H9 (cell line): ENCODE results near the gene ABHD4. TPM values are rescaled to one million over a fixed set of nuclear protein-coding genes. Genes with fewer than 3 reads are reported as not detected.

Source experiments
- DNase-seq: peaks from one replicate; pipeline ENCODE4 v3.0.0-alpha.2; 2017
- H2AFZ ChIP-seq: one replicate; pipeline ENCODE4 v1.6.1; 2013; ENCODE audit warnings: mild to moderate bottlenecking, low read length, control low read depth, moderate library complexity
- H2AK5ac ChIP-seq: 2 replicates; pipeline ENCODE4 v1.6.1; 2013; ENCODE audit warnings: low read length, control low read depth, mixed read lengths; ENCODE audit not compliant: insufficient read length
- H2BK120ac ChIP-seq: one replicate; pipeline ENCODE4 v1.6.1; 2013; ENCODE audit warnings: low read depth, mild to moderate bottlenecking, low read length, control low read depth, inconsistent platforms; ENCODE audit not compliant: poor library complexity, severe bottlenecking
- H2BK12ac ChIP-seq: 2 replicates; pipeline ENCODE4 v1.6.1; 2013; ENCODE audit warnings: low read length, control low read depth, mixed read lengths, low read depth; ENCODE audit not compliant: insufficient read length
- H2BK15ac ChIP-seq: 2 replicates; pipeline ENCODE4 v1.6.1; 2013; ENCODE audit warnings: low read depth, low read length, control low read depth
- H2BK20ac ChIP-seq: one replicate; pipeline ENCODE4 v1.6.1; 2013; ENCODE audit warnings: low read depth, mild to moderate bottlenecking, low read length, control low read depth, inconsistent platforms; ENCODE audit not compliant: poor library complexity, severe bottlenecking
- H2BK5ac ChIP-seq: 2 replicates; pipeline ENCODE4 v1.6.1; 2013; ENCODE audit warnings: low read length, control low read depth, mixed read lengths; ENCODE audit not compliant: insufficient read length
- H3K14ac ChIP-seq: 2 replicates; pipeline ENCODE4 v1.6.1; 2013; ENCODE audit warnings: low read length, control low read depth; ENCODE audit not compliant: insufficient read depth
- H3K18ac ChIP-seq: 2 replicates; pipeline ENCODE4 v1.6.1; 2013; ENCODE audit warnings: low read depth, mild to moderate bottlenecking, mixed read lengths, low read length, control low read depth; ENCODE audit not compliant: insufficient read length
- H3K23ac ChIP-seq: 2 replicates; pipeline ENCODE4 v1.6.1; 2013; ENCODE audit warnings: low read length, control low read depth, mixed read lengths, low read depth; ENCODE audit not compliant: insufficient read length
- H3K23me2 ChIP-seq: 2 replicates; pipeline ENCODE4 v1.6.1; 2013; ENCODE audit warnings: low read depth, mild to moderate bottlenecking, mixed read lengths, low read length, control low read depth; ENCODE audit not compliant: insufficient read length, poor library complexity, severe bottlenecking
- H3K27ac ChIP-seq: 2 replicates; pipeline ENCODE4 v1.5.1; 2013; ENCODE audit warnings: low read length, control low read depth, mixed read lengths, low read depth; ENCODE audit not compliant: insufficient read length
- H3K27me3 ChIP-seq: 2 replicates; pipeline ENCODE4 v1.6.1; 2013; ENCODE audit warnings: low read length, control low read depth, inconsistent platforms; ENCODE audit not compliant: insufficient read depth
- H3K4ac ChIP-seq: 2 replicates; pipeline ENCODE4 v1.6.1; 2013; ENCODE audit warnings: low read depth, mild to moderate bottlenecking, control low read depth, inconsistent platforms, low read length, moderate library complexity
- H3K4me1 ChIP-seq: 2 replicates; pipeline ENCODE4 v1.6.1; 2013; ENCODE audit warnings: low read length, control low read depth, inconsistent platforms; ENCODE audit not compliant: insufficient read depth
- H3K4me2 ChIP-seq: 2 replicates; pipeline ENCODE4 v1.6.1; 2013; ENCODE audit warnings: low read length, control low read depth, mixed read lengths; ENCODE audit not compliant: insufficient read length, insufficient read depth
- H3K56ac ChIP-seq: 2 replicates; pipeline ENCODE4 v1.6.1; 2013; ENCODE audit warnings: low read depth, mild to moderate bottlenecking, mixed read lengths, low read length, control low read depth; ENCODE audit not compliant: insufficient read length
- H3K79me1 ChIP-seq: 2 replicates; pipeline ENCODE4 v1.6.1; 2013; ENCODE audit warnings: low read depth, mild to moderate bottlenecking, moderate library complexity, low read length, control low read depth, inconsistent platforms; ENCODE audit not compliant: insufficient read depth, poor library complexity, severe bottlenecking
- H3K79me2 ChIP-seq: 2 replicates; pipeline ENCODE4 v1.6.1; 2013; ENCODE audit warnings: low read length, control low read depth, inconsistent platforms; ENCODE audit not compliant: insufficient read depth
- H3K9ac ChIP-seq: 2 replicates; pipeline ENCODE4 v1.6.1; 2013; ENCODE audit warnings: low read length, control low read depth, mixed read lengths; ENCODE audit not compliant: insufficient read length; ENCODE audit errors: extremely low read depth
- H3K9me3 ChIP-seq: one replicate; pipeline ENCODE4 v1.6.1; 2013; ENCODE audit warnings: low read depth, low read length, inconsistent platforms; ENCODE audit not compliant: control insufficient read depth
- H3T11ph ChIP-seq: one replicate; pipeline ENCODE4 v1.6.1; 2013; ENCODE audit warnings: mild to moderate bottlenecking, low read length, control low read depth, inconsistent platforms
- H4K20me1 ChIP-seq: one replicate; pipeline ENCODE4 v1.6.1; 2013; ENCODE audit not compliant: control insufficient read depth, insufficient read length, insufficient read depth
- H4K5ac ChIP-seq: 2 replicates; pipeline ENCODE4 v1.6.1; 2013; ENCODE audit warnings: low read depth, mild to moderate bottlenecking, mixed read lengths, low read length, control low read depth; ENCODE audit not compliant: insufficient read length
- H4K8ac ChIP-seq: replicated peaks from 2 replicates; pipeline ENCODE4 v1.6.1; 2013; ENCODE audit warnings: low read length, control low read depth, mixed read lengths, low read depth; ENCODE audit not compliant: insufficient read length
- H4K91ac ChIP-seq: 2 replicates; pipeline ENCODE4 v1.6.1; 2013; ENCODE audit warnings: low read depth, mild to moderate bottlenecking, moderate library complexity, mixed read lengths, low read length, control low read depth; ENCODE audit not compliant: insufficient read length
- H3K27ac Mint-ChIP-seq, 3 experiments: 2 replicates in 2 of 3; 3 replicates in 1 of 3; pipeline ENCODE4 v1.8.0; 2020 to 2021; ENCODE audit warnings: mixed read lengths in 3 of 3, mild to moderate bottlenecking in 1 of 3, moderate library complexity in 1 of 3
- H3K27me3 Mint-ChIP-seq: 2 replicates; pipeline ENCODE4 v1.8.0; 2021; ENCODE audit warnings: low read depth, mild to moderate bottlenecking, moderate library complexity, mixed read lengths
- H3K36me3 Mint-ChIP-seq, 3 experiments: 2 replicates in 2 of 3; 3 replicates in 1 of 3; pipeline ENCODE4 v1.8.0; 2020 to 2021; ENCODE audit warnings: low read depth in 3 of 3, mixed read lengths in 3 of 3; ENCODE audit not compliant: insufficient read depth in 1 of 3
- H3K4me1 Mint-ChIP-seq, 2 experiments: 2 replicates each; pipeline ENCODE4 v1.8.0; 2020; ENCODE audit warnings: mixed read lengths in 2 of 2
- H3K4me3 Mint-ChIP-seq, 2 experiments: 2 replicates in 1 of 2; 3 replicates in 1 of 2; pipeline ENCODE4 v1.8.0; 2020 to 2021; ENCODE audit warnings: mild to moderate bottlenecking in 2 of 2, mixed read lengths in 2 of 2, moderate library complexity in 1 of 2
- H3K9me3 Mint-ChIP-seq, 2 experiments: 2 replicates in 1 of 2; 3 replicates in 1 of 2; pipeline ENCODE4 v1.8.0; 2020; ENCODE audit warnings: mild to moderate bottlenecking in 2 of 2, mixed read lengths in 2 of 2, moderate library complexity in 1 of 2
- WGBS: extraction: QIAGEN DNeasy Blood & Tissue Kit; methylation state at CpG from one replicate; pipeline ENCODE4 v1.1.7; 2013; ENCODE audit warnings: missing lambda C conversion rate, low lambda C conversion rate, mixed read lengths; ENCODE audit not compliant: insufficient read length; ENCODE audit errors: extremely low coverage; 5-methylcytosine and 5-hydroxymethylcytosine counted together
- total RNA-seq: library from RNA; stranded (reverse); gene quantifications from 2 replicates; pipeline ENCODE4 v1.2.1, GENCODE V29; 2021
- TF ChIP-seq, protein P1 (sequence below): fragments of 200-600 bp; sonication (generic); conservative IDR thresholded peaks from 3 replicates; pipeline ENCODE4 v1.8.0; 2021; ENCODE audit warnings: antibody characterized with exemption, mild to moderate bottlenecking

ABHD4 gene
- total RNA-seq, 1 experiment from 2014 or later: 21.8 TPM

DNA sequence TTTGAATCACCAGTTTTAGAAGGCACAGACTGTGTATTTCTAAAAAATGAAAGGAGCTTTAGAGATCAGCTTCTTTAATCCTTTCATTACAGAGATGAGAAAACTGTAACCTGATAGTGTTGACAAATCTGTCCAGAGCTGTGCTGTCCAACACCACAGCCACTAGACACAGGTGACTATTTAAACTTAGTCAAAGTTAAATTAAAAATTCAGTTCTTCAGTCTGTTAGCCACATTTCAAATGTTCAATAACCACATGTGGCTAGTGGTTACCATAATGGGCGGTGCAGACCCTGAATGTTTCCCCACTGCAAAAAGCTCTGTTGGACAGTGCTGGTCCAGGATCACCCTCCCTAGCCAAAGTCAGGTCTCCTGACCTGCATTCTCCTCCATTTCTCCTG, 30.7 kb upstream of the ABHD4 start:
- Mint-ChIP-seq H3K4me3 (no peak overlapping the region), H3K36me3 (peaks cover 6 to 46% (median 35%) of the 10 kb centered on the region in 3 experiments; a peak in 6 of 7 replicates), H3K4me1 (peaks cover 14 to 18% of the 10 kb centered on the region in 2 experiments), H3K27me3 (no peaks in the 10 kb centered on the region), H3K9me3 (no peaks in the 10 kb centered on the region), H3K27ac (peak overlapping the region in 1 of 3 experiments; percentile 64; a peak in 1 of 7 replicates)
- no peak overlapping the region for H3K27ac ChIP-seq
- no peaks in the 10 kb centered on the region for H3K4me1 ChIP-seq
- H3K79me1 ChIP-seq: peaks cover 2% of the 10 kb centered on the region
- TF ChIP-seq, protein P1, sequence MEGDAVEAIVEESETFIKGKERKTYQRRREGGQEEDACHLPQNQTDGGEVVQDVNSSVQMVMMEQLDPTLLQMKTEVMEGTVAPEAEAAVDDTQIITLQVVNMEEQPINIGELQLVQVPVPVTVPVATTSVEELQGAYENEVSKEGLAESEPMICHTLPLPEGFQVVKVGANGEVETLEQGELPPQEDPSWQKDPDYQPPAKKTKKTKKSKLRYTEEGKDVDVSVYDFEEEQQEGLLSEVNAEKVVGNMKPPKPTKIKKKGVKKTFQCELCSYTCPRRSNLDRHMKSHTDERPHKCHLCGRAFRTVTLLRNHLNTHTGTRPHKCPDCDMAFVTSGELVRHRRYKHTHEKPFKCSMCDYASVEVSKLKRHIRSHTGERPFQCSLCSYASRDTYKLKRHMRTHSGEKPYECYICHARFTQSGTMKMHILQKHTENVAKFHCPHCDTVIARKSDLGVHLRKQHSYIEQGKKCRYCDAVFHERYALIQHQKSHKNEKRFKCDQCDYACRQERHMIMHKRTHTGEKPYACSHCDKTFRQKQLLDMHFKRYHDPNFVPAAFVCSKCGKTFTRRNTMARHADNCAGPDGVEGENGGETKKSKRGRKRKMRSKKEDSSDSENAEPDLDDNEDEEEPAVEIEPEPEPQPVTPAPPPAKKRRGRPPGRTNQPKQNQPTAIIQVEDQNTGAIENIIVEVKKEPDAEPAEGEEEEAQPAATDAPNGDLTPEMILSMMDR: no peak
- no peaks in the 10 kb centered on the region for H3K9me3 ChIP-seq
- no peak overlapping the region for H2BK15ac ChIP-seq
- H2BK12ac ChIP-seq: no peak overlapping the region
- no peaks in the 10 kb centered on the region for H3K27me3 ChIP-seq
- H2BK20ac ChIP-seq: no peak overlapping the region
- H3K4me2 ChIP-seq: no peak overlapping the region
- H2BK120ac ChIP-seq: no peak overlapping the region
- no peak overlapping the region for H3T11ph ChIP-seq
- no peak overlapping the region for H3K23ac ChIP-seq
- no peak overlapping the region for H3K56ac ChIP-seq
- H3K9ac ChIP-seq: no peak overlapping the region
- H4K8ac ChIP-seq: no peak overlapping the region
- H4K5ac ChIP-seq: no peak overlapping the region
- no peak overlapping the region for H2AK5ac ChIP-seq
- no peak overlapping the region for H2AFZ ChIP-seq
- no peaks in the 10 kb centered on the region for H3K23me2 ChIP-seq
- H3K14ac ChIP-seq: no peak overlapping the region
- no peak for DNase-seq
- no CpG with 5 or more reads among the region's 1 CpG for WGBS
- no peaks in the 10 kb centered on the region for H3K79me2 ChIP-seq
- no peak overlapping the region for H3K18ac ChIP-seq
- no peak overlapping the region for H3K4ac ChIP-seq
- H2BK5ac ChIP-seq: no peak overlapping the region
- H4K91ac ChIP-seq: no peak overlapping the region
- H4K20me1 ChIP-seq: no peaks in the 10 kb centered on the region
